ENCODE results near the gene AGAP6. TPM values are rescaled to one million over a fixed set of nuclear protein-coding genes. Genes with fewer than 3 reads are reported as not detected.
A peak's percentile ranks its signal among the peaks of the same experiment; 100 is the strongest.
"Not testable (repeated sequence)": the region's sequence is repeated elsewhere in the genome, so short reads cannot be mapped to it uniquely, and the experiment has no call there.

The AGAP6 gene
- total RNA-seq (2014; rRNA removed; shearing (Covaris generic)), result 1.3 and 2.0 TPM in 2 replicates

DNA sequence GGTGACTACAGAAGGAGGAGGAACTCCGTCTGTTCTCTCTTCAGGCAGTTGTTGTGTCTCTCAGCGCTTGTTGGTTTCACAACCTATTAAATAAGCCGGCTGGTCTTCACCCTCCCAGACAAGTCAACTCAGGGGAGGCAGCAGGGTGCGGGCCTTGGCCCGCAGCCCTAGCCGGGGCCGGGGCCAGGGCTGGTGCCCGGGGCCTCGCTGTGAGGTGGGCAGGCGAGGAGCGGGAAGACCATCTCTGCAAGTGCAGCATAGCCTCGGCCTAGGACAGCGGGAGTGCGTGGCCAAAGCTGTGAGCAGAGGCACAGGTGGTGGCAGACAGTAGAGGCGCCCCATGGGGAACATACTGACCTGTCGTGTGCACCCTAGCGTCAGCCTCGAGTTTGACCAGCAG, at the start of gene AGAP6:
Gene AGAP6, plus strand, starts transcription at position 31 of the 400 bp plus-strand sequence. Its CDS starts 310 bp downstream, at position 341.
- DNase-seq (ENCODE audit: low spot score); in situ Hi-C loops (cut with HindIII; ENCODE audit: low sequenced_read_pairs): not testable (repeated sequence)

DNA sequence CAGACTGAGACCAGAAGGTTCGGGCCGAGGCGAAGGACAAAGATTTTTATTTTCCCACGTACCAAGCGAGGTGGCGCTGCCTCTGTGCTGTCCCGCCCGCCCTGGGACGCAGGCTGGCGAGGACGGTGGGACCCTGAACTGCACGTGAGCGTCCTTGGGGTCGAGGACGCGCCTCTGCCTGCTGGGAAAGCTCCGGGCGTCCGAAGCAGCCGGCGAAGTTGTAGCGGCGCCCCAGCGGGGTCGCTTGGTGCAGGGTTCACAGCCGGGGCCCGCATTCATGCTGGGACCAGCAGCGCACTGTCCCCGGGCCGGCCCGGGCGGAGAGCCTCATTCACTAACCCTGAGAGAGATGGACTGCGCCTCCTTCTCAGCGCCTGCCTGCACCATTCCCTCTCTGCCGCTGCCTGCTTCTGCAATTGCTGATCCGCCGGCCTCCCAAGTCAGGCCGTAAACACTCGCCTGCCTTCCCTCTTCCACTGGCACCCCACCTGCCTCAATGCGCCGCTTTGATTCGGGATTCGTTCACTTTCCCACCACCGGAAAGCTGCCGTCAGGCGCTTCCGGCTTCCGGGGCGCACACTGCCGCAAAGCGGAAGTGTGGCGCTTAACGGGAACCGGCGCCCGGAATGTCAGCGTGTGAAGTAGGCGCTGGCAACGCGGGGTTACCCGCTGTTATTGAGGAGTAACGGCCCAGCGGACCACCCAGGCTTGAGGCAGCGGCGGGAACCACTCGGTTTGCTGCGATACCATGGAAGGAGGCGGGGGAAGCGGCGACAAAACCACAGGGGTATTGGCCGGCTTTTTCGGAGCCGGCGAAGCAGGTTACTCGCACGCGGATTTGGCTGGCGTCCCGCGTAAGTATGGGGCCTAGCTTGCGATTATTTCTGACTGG, 46.5 kb upstream of the AGAP6 start, which contains the start of the genes PARG and TIMM23B:
Gene PARG, minus strand, starts transcription at position 581 of the 892 bp plus-strand sequence. Its CDS starts 302 bp downstream, at position 279.
Gene TIMM23B, plus strand, starts transcription at position 607 of the 892 bp plus-strand sequence. Its CDS starts 142 bp downstream, at position 749.
- DNase-seq (ENCODE audit: low spot score), result peak; percentile 77
- in situ Hi-C loops (cut with HindIII; ENCODE audit: low sequenced_read_pairs), result not testable (repeated sequence)

DNA sequence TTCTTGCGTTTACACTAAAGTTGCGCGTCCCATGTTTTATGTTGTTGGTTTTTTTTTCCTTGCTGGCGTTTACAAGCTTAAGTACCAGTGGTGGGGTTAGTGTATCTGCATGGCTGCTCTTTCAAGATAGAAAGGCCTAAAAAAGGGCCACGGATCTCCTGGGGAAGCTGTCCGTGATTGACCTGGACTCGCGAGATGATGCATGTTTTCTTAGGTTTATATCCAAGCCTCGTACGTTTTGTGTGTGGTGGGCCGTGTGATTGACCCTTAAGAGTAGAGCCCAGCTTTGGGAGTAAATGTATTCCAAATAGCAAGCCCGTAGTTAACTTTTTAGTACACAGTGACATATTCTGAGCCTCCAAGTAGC, 45.9 kb upstream of the AGAP6 start:
- DNase-seq (ENCODE audit: low spot score); in situ Hi-C loops (cut with HindIII; ENCODE audit: low sequenced_read_pairs): not testable (repeated sequence)

DNA sequence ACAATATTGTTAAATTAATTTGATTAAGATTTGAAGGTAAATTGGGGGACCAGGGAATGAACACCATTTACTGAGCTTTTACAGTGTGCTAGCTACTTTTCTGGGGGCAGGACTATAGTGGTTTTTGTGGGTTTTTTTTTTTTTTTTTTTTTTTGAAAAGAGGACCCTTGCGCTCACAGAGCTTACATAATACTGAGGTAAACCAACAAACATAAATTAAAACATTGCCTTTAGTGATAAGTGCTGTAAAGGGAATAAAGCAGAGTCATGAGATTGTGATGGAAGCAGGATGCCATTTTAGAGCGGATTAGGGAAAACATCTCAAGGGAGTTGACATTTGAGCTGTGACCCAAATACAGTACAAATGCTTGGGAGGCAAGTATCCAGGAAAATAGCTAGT, 44.6 kb upstream of the AGAP6 start:
- DNase-seq (ENCODE audit: low spot score); in situ Hi-C loops (cut with HindIII; ENCODE audit: low sequenced_read_pairs): not testable (repeated sequence)

DNA sequence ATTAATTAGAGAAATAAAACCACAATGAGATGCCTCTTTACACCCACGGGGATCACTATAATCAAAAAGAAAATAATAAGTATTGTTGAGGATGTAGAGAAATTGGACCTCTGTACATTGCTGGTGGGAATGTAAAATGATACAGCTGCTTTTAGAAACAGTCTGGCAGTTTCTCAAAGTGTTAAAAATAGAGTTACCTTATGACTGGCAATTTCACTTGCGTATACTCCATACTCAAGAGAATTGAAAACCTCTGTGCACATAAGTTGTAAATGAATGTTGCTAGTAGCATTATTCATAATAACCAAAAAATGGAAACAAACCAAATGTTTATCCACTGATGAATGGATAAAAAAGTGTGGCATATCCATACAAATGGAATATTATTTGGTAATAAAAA, 40.1 kb upstream of the AGAP6 start:
- DNase-seq (ENCODE audit: low spot score); in situ Hi-C loops (cut with HindIII; ENCODE audit: low sequenced_read_pairs): not testable (repeated sequence)

DNA sequence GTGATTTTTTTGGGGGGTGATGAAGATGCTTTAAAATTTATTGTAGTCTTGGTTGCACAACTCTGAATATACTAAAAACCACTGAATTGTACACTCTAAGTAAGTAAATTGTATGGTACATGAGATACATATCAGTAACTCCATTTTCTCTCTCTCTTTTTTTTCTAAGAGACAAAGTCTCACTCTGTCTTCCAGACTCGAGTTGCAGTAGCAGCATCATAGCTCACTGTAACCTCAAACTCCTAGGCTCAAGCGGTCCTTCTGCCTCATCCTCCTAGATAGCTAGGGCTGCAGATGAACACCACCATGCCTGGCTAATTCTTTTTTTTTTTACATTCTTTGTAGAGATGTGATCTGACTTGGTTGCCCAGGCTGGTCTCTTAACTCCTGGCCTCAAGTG, 39.5 kb upstream of the AGAP6 start:
- in situ Hi-C loops (cut with HindIII; ENCODE audit: low sequenced_read_pairs); DNase-seq (ENCODE audit: low spot score): not testable (repeated sequence)

DNA sequence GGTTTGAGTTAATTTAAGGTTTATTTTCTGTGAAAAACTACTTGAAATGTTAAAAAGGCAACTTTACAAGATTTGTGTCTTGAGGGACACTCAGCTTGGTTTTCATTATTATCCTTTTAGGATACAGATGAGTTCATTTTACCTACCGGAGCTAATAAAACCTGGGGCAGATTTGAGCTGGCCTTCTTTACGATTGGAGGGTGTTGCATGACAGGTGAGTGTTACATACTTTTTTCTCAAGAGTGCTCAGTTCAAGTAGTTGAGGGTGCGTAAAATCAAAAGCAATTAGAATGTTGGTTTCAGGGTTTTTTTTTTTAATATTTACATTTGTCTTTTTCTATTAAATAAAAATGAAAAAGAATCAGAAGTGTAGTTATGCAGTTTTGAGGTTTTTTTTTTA, 36.2 kb upstream of the AGAP6 start:
- DNase-seq (ENCODE audit: low spot score); in situ Hi-C loops (cut with HindIII; ENCODE audit: low sequenced_read_pairs): not testable (repeated sequence)

DNA sequence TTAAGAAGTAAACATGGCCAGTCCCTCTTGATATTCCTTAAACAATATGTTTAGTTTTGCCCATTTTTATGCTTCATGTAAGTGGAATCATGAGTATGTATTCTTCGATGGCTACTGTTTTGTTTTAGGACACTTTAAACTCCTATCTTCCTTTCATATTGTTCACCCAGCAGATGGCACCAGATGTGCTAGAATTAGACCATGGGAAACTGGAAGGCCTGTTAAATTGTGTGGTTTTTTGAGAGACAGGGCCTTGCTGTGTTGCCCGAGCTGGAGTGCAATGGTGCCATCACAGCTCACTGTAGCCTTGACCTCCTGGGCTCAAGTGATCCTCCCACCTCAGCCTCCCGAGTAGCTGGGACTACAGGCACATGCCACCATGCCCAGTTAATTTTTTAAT, 35.1 kb upstream of the AGAP6 start:
- DNase-seq (ENCODE audit: low spot score); in situ Hi-C loops (cut with HindIII; ENCODE audit: low sequenced_read_pairs): not testable (repeated sequence)

DNA sequence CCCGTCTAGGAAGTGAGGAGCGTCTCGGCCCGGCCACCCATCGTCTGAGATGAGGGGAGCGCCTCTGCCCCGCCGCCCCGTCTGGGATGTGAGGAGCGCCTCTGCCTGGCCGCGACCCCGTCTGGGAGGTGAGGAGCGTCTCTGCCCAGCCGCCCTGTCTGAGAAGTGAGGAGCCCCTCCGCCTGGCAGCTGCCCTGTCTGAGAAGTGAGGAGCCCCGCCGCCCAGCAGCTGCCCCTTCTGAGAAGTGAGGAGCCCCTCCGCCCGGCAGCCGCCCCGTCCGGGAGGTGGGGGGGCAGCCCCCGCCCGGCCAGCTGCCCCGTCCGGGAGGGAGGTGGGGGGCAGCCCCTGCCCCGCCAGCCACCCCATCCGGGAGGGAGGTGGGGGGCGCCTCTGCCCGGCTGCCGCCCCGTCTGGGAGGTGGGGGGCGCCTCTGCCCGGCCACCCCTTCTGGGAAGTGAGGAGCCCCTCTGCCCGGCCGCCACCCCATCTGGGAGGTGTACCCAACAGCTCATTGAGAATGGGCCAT, 17.8 kb upstream of the AGAP6 start:
- DNase-seq (ENCODE audit: low spot score); in situ Hi-C loops (cut with HindIII; ENCODE audit: low sequenced_read_pairs): not testable (repeated sequence)

DNA sequence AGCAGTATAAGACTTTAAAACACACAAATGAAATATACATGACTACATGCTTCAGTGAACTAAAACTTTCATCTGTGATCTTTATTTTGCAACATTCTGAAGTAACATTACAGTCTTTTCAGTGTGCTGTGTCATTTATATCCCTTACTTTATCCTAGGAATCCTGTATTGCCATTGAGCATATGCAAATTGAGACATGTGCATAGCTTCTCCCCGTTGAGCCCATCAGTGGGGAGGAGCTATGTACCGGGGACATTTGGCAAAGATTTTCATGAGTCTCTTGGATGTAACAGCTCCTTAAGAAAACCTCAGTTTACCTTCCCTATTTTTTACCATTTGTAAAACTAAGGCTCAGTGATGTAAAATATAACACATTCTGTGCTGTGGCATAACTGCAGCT, 16.7 kb upstream of the AGAP6 start:
- DNase-seq (ENCODE audit: low spot score); in situ Hi-C loops (cut with HindIII; ENCODE audit: low sequenced_read_pairs): not testable (repeated sequence)

DNA sequence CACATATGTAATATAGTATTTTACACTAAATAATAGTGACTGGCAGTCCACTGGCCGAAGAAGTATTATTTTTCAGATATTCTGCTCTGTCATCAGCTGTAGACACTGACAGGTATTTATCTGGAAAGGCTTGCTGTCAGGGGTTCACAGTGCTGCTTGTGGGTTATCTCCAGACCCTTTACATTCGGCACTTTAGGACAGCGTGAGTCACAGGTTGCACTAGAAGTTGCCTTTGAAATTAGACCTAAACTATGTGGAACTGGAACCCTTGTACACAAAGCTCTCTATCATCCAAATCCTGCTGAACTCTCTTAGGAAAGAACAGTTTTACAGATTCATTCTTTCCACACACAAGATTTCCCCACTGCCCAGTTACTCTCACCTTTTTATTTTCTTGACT, 16.1 kb upstream of the AGAP6 start:
- DNase-seq (ENCODE audit: low spot score); in situ Hi-C loops (cut with HindIII; ENCODE audit: low sequenced_read_pairs): not testable (repeated sequence)

DNA sequence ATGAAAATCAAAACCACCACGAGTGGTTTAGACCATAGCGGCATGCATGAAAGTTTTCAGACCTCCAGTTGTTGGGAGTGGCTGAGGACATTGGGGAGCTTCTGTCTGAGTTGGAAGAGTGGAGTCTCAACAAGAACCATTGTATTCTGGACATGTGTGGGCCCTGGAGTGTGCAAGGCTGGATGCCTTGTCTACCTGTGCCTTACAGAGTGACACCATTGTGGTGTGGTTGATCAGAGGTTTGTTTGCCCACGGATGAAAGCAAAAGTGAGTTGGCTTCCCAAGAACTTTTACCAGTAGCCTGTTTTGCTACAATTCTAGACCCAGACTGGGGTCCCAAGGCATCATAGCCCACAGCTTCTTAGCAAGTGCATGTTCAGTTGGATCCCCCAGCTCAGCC, 10.4 kb upstream of the AGAP6 start:
- in situ Hi-C loops (cut with HindIII; ENCODE audit: low sequenced_read_pairs); DNase-seq (ENCODE audit: low spot score): not testable (repeated sequence)

DNA sequence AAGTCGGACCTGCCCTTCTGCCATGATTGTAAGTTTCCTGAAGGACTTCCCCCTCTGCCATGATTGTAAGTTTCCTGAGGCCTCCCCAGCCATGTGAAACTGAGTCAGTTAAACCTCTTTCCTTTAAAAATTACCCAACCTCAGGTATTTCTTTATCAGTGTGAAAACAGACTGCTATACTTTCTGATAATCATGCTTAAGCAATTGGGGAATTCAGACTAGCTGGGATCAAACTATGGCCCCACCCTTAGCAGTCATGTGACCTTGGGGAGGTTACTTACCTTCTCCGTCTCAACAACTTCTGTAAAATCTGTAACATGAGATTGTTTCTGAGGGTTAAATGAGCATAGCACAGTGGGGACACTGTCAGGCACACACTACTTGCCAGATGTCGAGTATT, 999 bp upstream of the AGAP6 start:
- DNase-seq (ENCODE audit: low spot score); in situ Hi-C loops (cut with HindIII; ENCODE audit: low sequenced_read_pairs): not testable (repeated sequence)

DNA sequence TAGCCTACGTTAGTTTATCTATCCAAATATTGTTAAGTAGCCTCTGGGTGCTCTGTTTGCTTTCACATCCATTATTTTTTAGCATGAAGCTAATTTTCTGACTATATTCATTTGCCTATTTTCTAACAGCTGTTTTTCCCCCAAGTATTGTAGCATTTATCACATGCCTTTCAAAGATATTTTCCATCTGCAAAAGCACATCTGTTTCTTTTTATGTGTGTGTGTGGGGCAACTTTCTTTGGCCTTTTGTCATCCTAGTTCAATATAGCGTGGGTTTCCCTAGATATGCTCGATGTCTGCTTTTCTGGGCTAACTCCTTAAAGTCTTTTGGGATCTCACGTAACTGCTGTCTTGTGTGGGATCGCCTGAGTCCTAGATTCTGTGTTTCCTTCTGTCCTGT, 7.1 kb downstream of the AGAP6 start:
- in situ Hi-C loops (cut with HindIII; ENCODE audit: low sequenced_read_pairs); DNase-seq (ENCODE audit: low spot score): not testable (repeated sequence)

DNA sequence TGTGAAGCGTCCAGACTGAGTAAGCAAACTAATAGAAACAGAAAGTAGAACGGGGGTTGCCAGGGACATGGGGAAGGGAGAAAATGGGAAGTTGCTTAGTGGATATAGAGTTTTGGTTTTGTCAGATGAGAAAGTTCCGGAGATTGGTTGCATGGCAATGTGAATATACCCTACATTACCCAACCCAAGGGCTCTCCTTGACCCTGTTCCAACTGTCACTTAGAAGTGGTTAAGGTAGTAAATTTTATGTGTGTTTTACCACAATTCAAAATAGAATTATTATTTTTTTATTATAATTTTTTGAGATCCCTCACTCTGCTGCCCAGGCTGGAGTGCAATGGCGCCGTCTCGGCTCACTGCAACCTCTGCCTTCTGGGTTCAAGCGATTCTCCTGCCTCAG, 25.8 kb downstream of the AGAP6 start:
- in situ Hi-C loops (cut with HindIII; ENCODE audit: low sequenced_read_pairs); DNase-seq (ENCODE audit: low spot score): not testable (repeated sequence)

DNA sequence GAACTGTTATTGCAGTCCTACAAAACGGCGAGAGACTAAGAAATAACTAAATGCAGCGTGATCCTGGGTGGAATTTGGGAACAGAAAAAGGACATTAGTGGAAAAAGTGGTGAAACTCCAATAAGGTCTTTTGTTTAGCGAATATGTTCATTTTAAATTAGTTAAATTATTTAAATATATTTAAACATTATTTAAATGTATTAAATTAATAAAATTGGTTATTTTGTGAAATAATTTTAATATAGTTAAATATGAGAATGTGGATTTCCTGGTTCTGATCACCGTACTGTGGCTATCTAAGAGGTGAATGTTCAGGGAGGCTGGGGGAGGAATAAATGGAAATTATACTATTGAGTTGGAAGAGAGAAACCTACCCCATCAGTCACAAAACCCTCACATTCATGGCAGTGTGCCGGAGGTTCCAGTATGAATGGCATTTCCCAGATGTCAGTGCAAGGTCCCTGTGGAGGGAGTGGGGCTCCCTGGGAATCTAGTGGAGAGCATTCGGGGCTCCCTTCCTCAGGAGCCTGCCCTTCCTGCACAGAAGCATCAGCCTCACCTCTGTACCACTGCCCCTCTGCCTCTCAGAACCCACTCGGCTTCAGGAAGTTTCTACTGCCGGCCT, 27.5 kb downstream of the AGAP6 start:
- in situ Hi-C loops (cut with HindIII; ENCODE audit: low sequenced_read_pairs); DNase-seq (ENCODE audit: low spot score): not testable (repeated sequence)

DNA sequence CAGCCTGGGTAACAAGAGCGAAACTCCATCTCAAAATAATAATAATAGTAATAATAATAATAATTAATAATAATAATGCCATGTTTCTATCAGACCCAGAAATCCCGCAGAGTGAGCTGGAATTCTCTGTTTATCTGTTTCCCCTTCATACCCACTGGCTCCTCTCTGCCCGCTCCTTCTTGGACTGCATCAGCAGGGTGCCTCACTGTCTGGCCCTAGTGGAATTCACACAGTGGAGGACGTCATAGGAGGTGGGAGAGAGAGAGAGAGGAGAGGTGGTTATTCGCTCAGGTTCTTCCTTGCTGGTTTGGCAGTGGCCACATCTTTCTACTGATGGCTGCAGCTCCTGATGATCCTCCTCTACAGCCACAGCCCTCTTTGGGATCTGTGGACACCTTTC, 28.7 kb downstream of the AGAP6 start:
- in situ Hi-C loops (cut with HindIII; ENCODE audit: low sequenced_read_pairs); DNase-seq (ENCODE audit: low spot score): not testable (repeated sequence)

DNA sequence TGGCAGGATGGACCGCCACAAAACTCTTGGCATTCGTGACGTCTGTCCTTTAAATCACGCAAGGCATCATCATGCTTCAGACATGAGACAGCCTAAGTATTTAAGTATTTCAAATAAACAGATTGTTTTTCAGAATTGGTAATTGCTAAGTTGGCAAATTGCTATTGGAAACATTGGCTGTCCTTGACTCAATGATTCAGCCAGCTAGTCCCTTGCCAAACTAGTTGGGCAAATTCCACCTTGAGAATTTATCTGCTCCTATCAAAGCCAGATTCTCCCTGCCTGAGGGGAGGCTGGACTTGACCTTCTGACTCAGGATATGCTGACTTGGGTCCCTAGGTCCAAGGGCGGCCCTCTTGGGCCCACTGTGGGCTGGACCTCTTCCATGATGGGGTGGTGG, 29.4 kb downstream of the AGAP6 start:
- in situ Hi-C loops (cut with HindIII; ENCODE audit: low sequenced_read_pairs); DNase-seq (ENCODE audit: low spot score): not testable (repeated sequence)

DNA sequence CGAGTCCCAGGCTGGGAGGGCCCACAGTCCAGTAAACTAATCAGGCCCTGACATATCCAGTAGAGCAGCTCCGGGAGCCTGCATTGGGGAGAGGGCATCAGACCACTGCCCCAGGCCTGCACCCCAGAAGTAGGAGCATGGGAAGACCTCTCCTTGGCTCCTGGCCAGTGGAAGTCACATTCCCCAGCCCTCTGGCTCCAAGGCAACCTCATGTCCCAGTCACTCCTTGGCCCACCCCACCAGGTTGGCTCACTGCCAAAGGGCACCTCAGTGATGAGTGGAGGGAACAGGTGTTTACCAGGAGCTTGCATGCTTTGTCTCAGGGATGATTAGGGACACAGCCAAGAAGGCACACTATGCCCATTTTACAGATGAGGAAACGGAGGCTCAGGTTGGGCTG, 31.1 kb downstream of the AGAP6 start:
- DNase-seq (ENCODE audit: low spot score); in situ Hi-C loops (cut with HindIII; ENCODE audit: low sequenced_read_pairs): not testable (repeated sequence)

Measured in G401 (cell line).